ENCODE data around the gene FCAR. TPM values are rescaled to one million over a fixed set of nuclear protein-coding genes. Genes with fewer than 3 reads are reported as not detected.

The FCAR gene
- total RNA-seq, 4 donors from 2014 or later, result 0.29 to 6.3 (median 1.4) TPM; not detected in 1

DNA sequence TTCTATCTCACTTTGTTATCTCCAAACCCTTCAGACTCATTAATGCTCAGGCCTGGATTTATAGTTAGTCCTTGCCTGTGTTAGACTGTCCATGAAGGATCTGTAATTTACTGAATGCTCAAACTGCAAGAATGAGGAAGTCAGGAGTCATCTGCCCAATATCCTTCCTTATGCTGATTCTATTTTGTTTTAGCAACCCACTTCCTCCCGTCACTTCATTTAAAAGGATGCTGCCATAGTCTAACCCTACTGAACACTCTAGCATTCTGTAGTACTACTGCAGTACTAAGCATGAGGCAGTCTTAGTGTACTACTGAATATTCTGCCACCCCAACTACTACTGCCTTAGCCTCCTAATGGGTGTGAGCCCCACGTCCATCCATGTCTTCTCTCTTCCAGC, 1.5 kb downstream of the FCAR start:
- Histone ChIP-seq H3K27me3 (peaks cover 0 to 10% (median 0%) of the 10 kb centered on the region in 4 donors), H3K27ac (replicated peaks in 1 of 4) (no peak overlapping the region), H3K4me1 (no peaks in the 10 kb centered on the region), H3K9me3 (no peaks in the 10 kb centered on the region), H3K4me3 (no peak overlapping the region), H3K36me3 (no peaks in the 10 kb centered on the region)
- 56% methylated on average over 2 of the region's 2 CpGs for whole genome bisulfite sequencing
- intact Hi-C loops (cut with DNase I), result no loop called here
- DNase-seq (ENCODE audit: extremely low spot score), result no peak
- TF ChIP-seq, protein P1, sequence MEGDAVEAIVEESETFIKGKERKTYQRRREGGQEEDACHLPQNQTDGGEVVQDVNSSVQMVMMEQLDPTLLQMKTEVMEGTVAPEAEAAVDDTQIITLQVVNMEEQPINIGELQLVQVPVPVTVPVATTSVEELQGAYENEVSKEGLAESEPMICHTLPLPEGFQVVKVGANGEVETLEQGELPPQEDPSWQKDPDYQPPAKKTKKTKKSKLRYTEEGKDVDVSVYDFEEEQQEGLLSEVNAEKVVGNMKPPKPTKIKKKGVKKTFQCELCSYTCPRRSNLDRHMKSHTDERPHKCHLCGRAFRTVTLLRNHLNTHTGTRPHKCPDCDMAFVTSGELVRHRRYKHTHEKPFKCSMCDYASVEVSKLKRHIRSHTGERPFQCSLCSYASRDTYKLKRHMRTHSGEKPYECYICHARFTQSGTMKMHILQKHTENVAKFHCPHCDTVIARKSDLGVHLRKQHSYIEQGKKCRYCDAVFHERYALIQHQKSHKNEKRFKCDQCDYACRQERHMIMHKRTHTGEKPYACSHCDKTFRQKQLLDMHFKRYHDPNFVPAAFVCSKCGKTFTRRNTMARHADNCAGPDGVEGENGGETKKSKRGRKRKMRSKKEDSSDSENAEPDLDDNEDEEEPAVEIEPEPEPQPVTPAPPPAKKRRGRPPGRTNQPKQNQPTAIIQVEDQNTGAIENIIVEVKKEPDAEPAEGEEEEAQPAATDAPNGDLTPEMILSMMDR (IDR thresholded peaks at IDR 0.05), result no peak
- TF ChIP-seq POLR2A (IDR thresholded peaks at IDR 0.05; ENCODE audit: low read depth) (no peak), EP300 (IDR thresholded peaks at IDR 0.05) (no peak), POLR2AphosphoS5 (IDR thresholded peaks at IDR 0.05) (no peak)

GRCh38 chr19:54877471-54877870, 3.4 kb downstream of the FCAR start:
- intact Hi-C loops (cut with DNase I), result no loop called here
- no peak for DNase-seq (ENCODE audit: extremely low spot score)
- WGBS, result 55% methylated on average over 3 of the region's 3 CpGs

DNA sequence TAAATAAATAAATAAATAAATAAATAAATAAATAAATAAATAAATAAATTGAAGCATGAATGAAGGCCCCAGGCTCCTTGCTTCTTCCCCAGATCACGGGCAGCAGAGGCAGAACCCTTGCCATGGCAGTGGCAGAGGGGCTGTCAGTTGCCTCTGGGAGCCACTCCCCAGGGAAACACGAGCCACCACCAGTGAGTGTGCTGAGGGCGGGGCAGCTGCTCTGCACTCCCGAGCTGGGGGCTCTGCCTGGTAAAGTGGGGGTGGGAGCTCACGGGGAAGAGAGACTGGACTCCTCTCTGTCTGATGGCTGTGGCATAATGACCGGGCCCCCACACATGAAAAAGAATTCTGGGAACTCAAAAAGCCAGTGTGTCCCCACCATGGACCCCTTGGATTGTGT, 7.8 kb downstream of the FCAR start:
- DNase-seq (ENCODE audit: extremely low spot score), result no peak
- TF ChIP-seq POLR2AphosphoS5 (IDR thresholded peaks at IDR 0.05), result no peak
- TF ChIP-seq EP300 (IDR thresholded peaks at IDR 0.05), result no peak
- TF ChIP-seq, protein P1 (IDR thresholded peaks at IDR 0.05), result no peak
- no peak for TF ChIP-seq POLR2A (IDR thresholded peaks at IDR 0.05; ENCODE audit: low read depth)
- no peaks in the 10 kb centered on the region for H3K9me3 ChIP-seq
- no peaks in the 10 kb centered on the region for H3K4me1 ChIP-seq
- H3K27ac ChIP-seq (replicated peaks in 1 of 4), result no peak overlapping the region
- H3K4me3 ChIP-seq, result no peak overlapping the region
- intact Hi-C loops (cut with DNase I), result no loop called here
- peaks cover 0 to 57% (median 0%) of the 10 kb centered on the region in 4 donors for H3K27me3 ChIP-seq
- H3K36me3 ChIP-seq, result no peaks in the 10 kb centered on the region
- WGBS, result 67% methylated on average over 5 of the region's 6 CpGs

More at GRCh38 chr19:54877471-54877870, 3.4 kb downstream of the FCAR start:
- no peaks in the 10 kb centered on the region for H3K4me1 ChIP-seq
- no peak for TF ChIP-seq EP300 (IDR thresholded peaks at IDR 0.05)
- TF ChIP-seq, protein P1 (IDR thresholded peaks at IDR 0.05), result no peak
- TF ChIP-seq POLR2A (IDR thresholded peaks at IDR 0.05; ENCODE audit: low read depth), result no peak
- no peak for TF ChIP-seq POLR2AphosphoS5 (IDR thresholded peaks at IDR 0.05)
- no peak overlapping the region for H3K27ac ChIP-seq (replicated peaks in 1 of 4)
- no peaks in the 10 kb centered on the region for H3K36me3 ChIP-seq
- H3K9me3 ChIP-seq, result no peaks in the 10 kb centered on the region
- H3K27me3 ChIP-seq, result peaks cover 0 to 22% (median 0%) of the 10 kb centered on the region in 4 donors
- H3K4me3 ChIP-seq, result no peak overlapping the region

DNA sequence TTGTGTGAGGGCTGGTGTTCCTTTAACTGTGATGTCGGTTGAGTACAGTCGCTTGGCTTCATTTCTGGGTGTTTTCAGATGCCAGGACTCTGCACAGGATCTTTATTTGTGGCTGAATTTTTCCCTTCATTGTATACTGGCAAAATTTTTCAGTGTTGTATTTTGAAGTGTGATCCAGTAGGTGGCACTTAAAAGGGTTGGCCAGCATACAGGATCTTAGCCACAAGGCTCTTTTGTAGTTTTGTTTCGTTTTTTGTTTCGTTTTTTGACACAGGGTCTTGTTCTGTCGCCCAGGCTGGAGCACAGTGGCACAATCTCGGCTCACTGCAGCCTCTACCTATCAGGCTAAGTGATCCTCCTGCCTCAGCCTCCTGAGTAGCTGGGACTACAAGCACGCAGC, 8.7 kb downstream of the FCAR start:
- no peaks in the 10 kb centered on the region for H3K36me3 ChIP-seq
- intact Hi-C loops (cut with DNase I), result no loop called here
- H3K27ac ChIP-seq (replicated peaks in 1 of 4), result no peak overlapping the region
- H3K27me3 ChIP-seq, result peaks cover 0 to 65% (median 0%) of the 10 kb centered on the region in 4 donors
- WGBS, result 57% methylated on average over 7 of the region's 7 CpGs
- H3K4me1 ChIP-seq, result no peaks in the 10 kb centered on the region
- H3K4me3 ChIP-seq, result no peak overlapping the region
- no peak for TF ChIP-seq POLR2A (IDR thresholded peaks at IDR 0.05; ENCODE audit: low read depth)
- no peak for TF ChIP-seq EP300 (IDR thresholded peaks at IDR 0.05)
- TF ChIP-seq, protein P1 (IDR thresholded peaks at IDR 0.05), result no peak
- TF ChIP-seq POLR2AphosphoS5 (IDR thresholded peaks at IDR 0.05), result no peak
- no peaks in the 10 kb centered on the region for H3K9me3 ChIP-seq
- DNase-seq (ENCODE audit: extremely low spot score), result no peak

DNA sequence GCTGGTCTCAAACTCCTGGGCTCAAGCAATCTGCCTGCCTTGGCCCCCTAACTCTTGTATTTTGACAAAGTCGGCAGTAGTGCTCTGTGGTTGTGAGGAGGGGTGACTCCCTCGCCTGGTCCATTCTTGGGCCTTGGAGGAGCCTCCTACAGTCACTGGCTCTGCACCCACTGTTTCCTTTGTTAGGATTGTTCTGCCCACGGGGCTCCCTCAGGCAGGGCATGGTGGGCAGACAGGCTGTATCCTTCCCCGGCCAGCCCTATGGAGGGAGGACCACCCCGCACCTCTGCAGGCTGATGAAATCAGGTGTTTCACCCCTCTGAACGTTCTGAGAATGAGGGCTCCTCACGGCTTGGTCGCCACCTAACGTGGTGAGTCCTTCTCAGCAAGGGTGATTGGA, 9.2 kb downstream of the FCAR start:
- intact Hi-C loops (cut with DNase I), result no loop called here
- Histone ChIP-seq H3K4me3 (no peak overlapping the region), H3K9me3 (no peaks in the 10 kb centered on the region), H3K27ac (replicated peaks in 1 of 4) (no peak overlapping the region), H3K27me3 (peaks cover 0 to 65% (median 0%) of the 10 kb centered on the region in 4 donors), H3K36me3 (no peaks in the 10 kb centered on the region), H3K4me1 (no peaks in the 10 kb centered on the region)
- TF ChIP-seq POLR2A (IDR thresholded peaks at IDR 0.05; ENCODE audit: low read depth), result no peak
- no peak for TF ChIP-seq EP300 (IDR thresholded peaks at IDR 0.05)
- TF ChIP-seq, protein P1 (IDR thresholded peaks at IDR 0.05), result no peak
- TF ChIP-seq POLR2AphosphoS5 (IDR thresholded peaks at IDR 0.05), result no peak
- no peak for DNase-seq (ENCODE audit: extremely low spot score)
- WGBS, result 71% methylated on average over 5 of the region's 9 CpGs
